SU-DHL-6 (cell line): ENCODE measurements around the gene ATP9A.

Experiments used
- H2AFZ ChIP-seq: fragments of 200-600 bp; sonication (generic); 2 replicates; pipeline ENCODE4 v1.6.1; 2014; ENCODE audit warnings: low read depth, mild to moderate bottlenecking, moderate library complexity, mixed read lengths, antibody characterized with exemption, low read length; ENCODE audit not compliant: severe bottlenecking
- H3F3A ChIP-seq: fragments of 200-600 bp; shearing (Covaris generic); 2 replicates; pipeline ENCODE4 v1.6.0; 2016; ENCODE audit warnings: antibody characterized with exemption, mild to moderate bottlenecking; ENCODE audit not compliant: insufficient read depth
- H3K27ac ChIP-seq: fragments of 200-600 bp; sonication (generic); 2 replicates; pipeline ENCODE4 v1.5.1; 2016; ENCODE audit warnings: low read depth, mild to moderate bottlenecking, low read length, moderate library complexity, mixed read lengths
- H3K27me3 ChIP-seq: fragments of 200-600 bp; sonication (generic), shearing (Covaris generic); 2 replicates; pipeline ENCODE4 v1.6.0; 2014; ENCODE audit warnings: mild to moderate bottlenecking, low read length
- H3K36me3 ChIP-seq: fragments of 200-600 bp; sonication (generic); 2 replicates; pipeline ENCODE4 v1.6.1; 2014; ENCODE audit warnings: mild to moderate bottlenecking, low read length, mixed read lengths
- H3K4me2 ChIP-seq: fragments of 300-600, 200-600 bp; shearing (Covaris generic), sonication (generic); 2 replicates; pipeline ENCODE4 v1.6.0; 2014; ENCODE audit warnings: low read length, low read depth, mild to moderate bottlenecking; ENCODE audit not compliant: poor library complexity, severe bottlenecking
- H3K4me3 ChIP-seq: fragments of 200-600 bp; sonication (generic); 2 replicates; pipeline ENCODE4 v1.5.1; 2014; ENCODE audit warnings: antibody characterized with exemption, low read length, mild to moderate bottlenecking, mixed read lengths; ENCODE audit not compliant: insufficient read depth, poor library complexity, severe bottlenecking
- H3K79me2 ChIP-seq: fragments of 200-600 bp; sonication (generic); 2 replicates; pipeline ENCODE4 v1.6.1; 2014; ENCODE audit warnings: mild to moderate bottlenecking, low read length, moderate library complexity; ENCODE audit not compliant: insufficient read depth
- H3K9ac ChIP-seq: fragments of 200-600 bp; sonication (generic); 2 replicates; pipeline ENCODE4 v1.7.0; 2014; ENCODE audit warnings: mild to moderate bottlenecking, low read length
- H3K9me2 ChIP-seq: fragments of 200-600 bp; sonication (generic); replicated peaks from 2 replicates; pipeline ENCODE4 v1.6.1; 2014; ENCODE audit warnings: low read length; ENCODE audit not compliant: insufficient read depth
- H3K9me3 ChIP-seq: fragments of 200-600 bp; sonication (generic); 2 replicates; pipeline ENCODE4 v1.6.1; 2014; ENCODE audit warnings: low read length, mixed read lengths; ENCODE audit not compliant: insufficient read depth
- H4K20me1 ChIP-seq: fragments of 200-600 bp; sonication (generic); 2 replicates; pipeline ENCODE4 v1.6.1; 2014; ENCODE audit warnings: low read depth, mild to moderate bottlenecking, antibody characterized with exemption, low read length, moderate library complexity, mixed read lengths
- EZH2phosphoT487 ChIP-seq: fragments of 200-600 bp; sonication (generic), shearing (Covaris generic); conservative IDR thresholded peaks from 2 replicates; pipeline ENCODE4 v1.6.1; 2018; ENCODE audit warnings: mild to moderate bottlenecking, antibody characterized with exemption, low read length, moderate library complexity, mixed read lengths
- TF ChIP-seq, protein P1 (sequence below): fragments of 200-600 bp; sonication (generic); IDR thresholded peaks from one replicate; pipeline ENCODE4 v1.5.1; 2017; ENCODE audit warnings: antibody characterized with exemption, mild to moderate bottlenecking, low read length, moderate library complexity; ENCODE audit not compliant: insufficient read depth, poor library complexity, severe bottlenecking

ATP9A gene

GRCh38 chr20:51600950-51601349 lies 167.2 kb downstream of the ATP9A start:
- Histone ChIP-seq H3K27me3 (no peaks in the 10 kb centered on the region), H3K27ac (no peak overlapping the region), H3K9ac (no peak overlapping the region), H4K20me1 (no peaks in the 10 kb centered on the region), H3K9me3 (no peaks in the 10 kb centered on the region), H2AFZ (no peak overlapping the region), H3F3A (no peaks in the 10 kb centered on the region), H3K79me2 (no peaks in the 10 kb centered on the region), H3K36me3 (no peaks in the 10 kb centered on the region), H3K4me3 (no peak overlapping the region), H3K9me2 (no peaks in the 10 kb centered on the region), H3K4me2 (no peak overlapping the region)
- no peak for TF ChIP-seq EZH2phosphoT487
- TF ChIP-seq, protein P1, sequence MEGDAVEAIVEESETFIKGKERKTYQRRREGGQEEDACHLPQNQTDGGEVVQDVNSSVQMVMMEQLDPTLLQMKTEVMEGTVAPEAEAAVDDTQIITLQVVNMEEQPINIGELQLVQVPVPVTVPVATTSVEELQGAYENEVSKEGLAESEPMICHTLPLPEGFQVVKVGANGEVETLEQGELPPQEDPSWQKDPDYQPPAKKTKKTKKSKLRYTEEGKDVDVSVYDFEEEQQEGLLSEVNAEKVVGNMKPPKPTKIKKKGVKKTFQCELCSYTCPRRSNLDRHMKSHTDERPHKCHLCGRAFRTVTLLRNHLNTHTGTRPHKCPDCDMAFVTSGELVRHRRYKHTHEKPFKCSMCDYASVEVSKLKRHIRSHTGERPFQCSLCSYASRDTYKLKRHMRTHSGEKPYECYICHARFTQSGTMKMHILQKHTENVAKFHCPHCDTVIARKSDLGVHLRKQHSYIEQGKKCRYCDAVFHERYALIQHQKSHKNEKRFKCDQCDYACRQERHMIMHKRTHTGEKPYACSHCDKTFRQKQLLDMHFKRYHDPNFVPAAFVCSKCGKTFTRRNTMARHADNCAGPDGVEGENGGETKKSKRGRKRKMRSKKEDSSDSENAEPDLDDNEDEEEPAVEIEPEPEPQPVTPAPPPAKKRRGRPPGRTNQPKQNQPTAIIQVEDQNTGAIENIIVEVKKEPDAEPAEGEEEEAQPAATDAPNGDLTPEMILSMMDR, result no peak

- Histone ChIP-seq H4K20me1 (no peaks in the 10 kb centered on the region), H3K4me3 (no peak overlapping the region), H3K36me3 (no peaks in the 10 kb centered on the region), H3K9me3 (no peaks in the 10 kb centered on the region), H3K27ac (no peak overlapping the region), H3K79me2 (no peaks in the 10 kb centered on the region), H3K9ac (no peak overlapping the region), H3K4me2 (no peak overlapping the region), H3F3A (no peaks in the 10 kb centered on the region), H3K9me2 (no peaks in the 10 kb centered on the region), H2AFZ (no peak overlapping the region), H3K27me3 (no peaks in the 10 kb centered on the region)
- no peak for TF ChIP-seq EZH2phosphoT487
- TF ChIP-seq, protein P1, result no peak
These were observed 168.2 kb downstream of the ATP9A start for GRCh38 chr20:51600016-51600420.

DNA sequence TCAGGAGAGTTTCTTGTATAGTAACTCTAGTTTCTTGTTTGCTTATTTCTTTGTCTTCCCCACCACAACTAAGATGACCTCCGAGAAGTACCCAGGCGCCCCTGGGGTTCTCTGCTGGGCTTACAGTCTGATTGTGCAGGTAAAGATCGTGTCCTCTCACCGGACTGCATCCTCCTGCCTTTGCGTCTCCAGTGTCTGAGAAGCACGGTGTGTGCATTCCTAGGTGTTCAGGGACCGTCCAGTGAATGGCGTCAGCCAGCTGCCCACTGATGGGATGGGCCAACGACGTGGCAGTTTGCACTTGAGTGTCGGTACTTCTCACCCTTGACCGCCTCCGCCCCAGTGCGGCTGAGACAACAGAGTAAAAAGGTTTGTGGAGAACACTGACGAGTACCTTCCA lies 169.6 kb downstream of the ATP9A start:
- Histone ChIP-seq H3K79me2 (no peaks in the 10 kb centered on the region), H3K4me2 (no peak overlapping the region), H3K9ac (no peak overlapping the region), H3K27me3 (no peaks in the 10 kb centered on the region), H3K9me3 (no peaks in the 10 kb centered on the region), H3K4me3 (no peak overlapping the region), H4K20me1 (no peaks in the 10 kb centered on the region), H3K36me3 (no peaks in the 10 kb centered on the region), H3K27ac (no peak overlapping the region), H2AFZ (no peak overlapping the region), H3K9me2 (no peaks in the 10 kb centered on the region), H3F3A (no peaks in the 10 kb centered on the region)
- TF ChIP-seq, protein P1, result no peak
- TF ChIP-seq EZH2phosphoT487, result no peak
